NCI-H345 treated with DMSO at 0.1 percent for 48 hours (cell line): ENCODE results near the gene PRR23E.

Source experiments
- DNase-seq: peaks from one replicate; lab custom pipeline; 2025; ENCODE audit not compliant: unreplicated experiment; lab: John Stamatoyannopoulos, UW

PRR23E gene

DNA sequence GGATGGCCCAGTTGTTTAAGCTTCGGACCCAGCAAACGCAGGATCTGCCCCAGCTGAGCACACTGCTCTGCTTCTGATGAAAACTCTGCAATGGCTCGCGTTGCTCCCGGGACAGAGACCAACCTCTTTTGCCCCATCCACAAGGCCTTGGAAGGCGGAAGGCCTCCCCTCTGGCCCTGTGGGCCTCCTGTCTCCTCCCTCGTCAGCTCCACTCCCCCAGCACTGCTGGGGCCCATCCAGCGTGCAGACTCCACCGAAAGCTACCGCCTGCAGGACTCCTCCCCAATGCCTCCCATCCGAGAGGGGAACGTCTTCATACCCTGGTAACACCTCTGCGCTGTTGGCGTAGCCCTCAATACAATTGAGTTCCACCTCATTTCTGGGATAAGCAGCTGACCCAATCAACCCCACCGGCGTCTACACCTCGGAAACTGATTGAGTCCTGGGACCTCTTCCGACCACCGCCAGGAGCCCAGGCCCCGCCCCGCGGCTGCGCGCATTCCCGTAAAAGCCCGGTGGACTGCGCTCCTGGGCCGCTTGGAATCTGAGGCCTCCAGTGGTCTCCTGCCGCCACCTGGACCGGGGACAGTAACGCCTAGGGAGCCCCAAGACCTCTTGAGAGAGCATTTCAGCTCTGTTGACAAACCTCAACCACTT, at the start of gene PRR23E:
Gene PRR23E (plus strand): TSS at position 556 of the 657 bp plus-strand sequence. CDS start 3,555 bp downstream, outside the sequence.
- no peak for DNase-seq

GRCh38 chr3:127143172-127143571, 49.8 kb upstream of the PRR23E start:
- no peak for DNase-seq

DNA sequence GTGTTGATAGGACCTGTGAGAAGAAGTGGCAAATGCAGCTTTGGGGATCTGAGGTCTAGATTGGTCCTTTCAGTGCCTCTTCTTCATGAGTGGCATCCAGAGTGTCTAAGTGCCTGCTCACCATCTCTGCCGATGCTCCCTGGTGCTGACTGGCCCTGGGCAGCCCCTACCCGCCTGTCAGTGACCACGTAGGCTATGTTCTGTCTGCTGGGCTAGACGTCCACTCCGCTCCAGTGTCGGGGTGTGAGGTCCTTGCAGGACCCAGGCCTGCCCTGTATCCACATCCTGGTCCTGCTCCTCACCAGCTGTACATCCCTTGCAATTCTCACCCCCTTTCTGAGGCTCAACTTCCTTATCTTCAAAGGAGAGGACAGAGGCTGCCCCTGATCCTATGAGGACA, 48.3 kb upstream of the PRR23E start:
- no peak for DNase-seq

GRCh38 chr3:127145266-127145665, 47.7 kb upstream of the PRR23E start:
- no peak for DNase-seq

DNA sequence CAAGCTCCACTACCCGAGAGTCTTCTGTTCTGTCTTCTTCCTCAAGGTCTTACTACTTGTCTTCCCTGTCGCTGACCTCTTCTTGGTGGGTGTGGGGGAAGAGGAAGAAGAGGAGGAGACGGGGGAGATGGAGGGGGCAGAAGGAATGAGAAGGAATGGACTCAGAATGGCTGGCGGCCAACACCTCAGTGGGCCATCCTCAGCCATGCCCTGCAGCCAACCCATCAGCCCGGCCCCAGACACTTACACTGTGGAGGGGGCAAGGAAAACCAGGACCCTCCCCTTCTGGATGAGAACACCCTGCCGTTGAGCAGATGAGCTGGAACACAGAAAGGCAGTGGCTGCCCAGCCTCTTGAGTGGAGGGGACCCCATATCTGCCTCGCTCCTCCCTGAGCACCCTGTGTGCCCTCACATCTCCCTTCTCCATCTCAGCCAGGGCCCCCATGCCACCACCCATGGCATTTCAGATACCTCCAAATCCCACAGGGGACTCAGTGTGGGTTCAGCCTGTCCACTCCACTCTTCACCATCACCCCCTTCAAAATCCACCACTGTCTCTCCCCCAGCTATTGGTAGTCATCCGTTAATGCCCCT, 45.5 kb upstream of the PRR23E start:
- no peak for DNase-seq

GRCh38 chr3:127149621-127150310, 43.2 kb upstream of the PRR23E start:
- DNase-seq = no peak

DNA sequence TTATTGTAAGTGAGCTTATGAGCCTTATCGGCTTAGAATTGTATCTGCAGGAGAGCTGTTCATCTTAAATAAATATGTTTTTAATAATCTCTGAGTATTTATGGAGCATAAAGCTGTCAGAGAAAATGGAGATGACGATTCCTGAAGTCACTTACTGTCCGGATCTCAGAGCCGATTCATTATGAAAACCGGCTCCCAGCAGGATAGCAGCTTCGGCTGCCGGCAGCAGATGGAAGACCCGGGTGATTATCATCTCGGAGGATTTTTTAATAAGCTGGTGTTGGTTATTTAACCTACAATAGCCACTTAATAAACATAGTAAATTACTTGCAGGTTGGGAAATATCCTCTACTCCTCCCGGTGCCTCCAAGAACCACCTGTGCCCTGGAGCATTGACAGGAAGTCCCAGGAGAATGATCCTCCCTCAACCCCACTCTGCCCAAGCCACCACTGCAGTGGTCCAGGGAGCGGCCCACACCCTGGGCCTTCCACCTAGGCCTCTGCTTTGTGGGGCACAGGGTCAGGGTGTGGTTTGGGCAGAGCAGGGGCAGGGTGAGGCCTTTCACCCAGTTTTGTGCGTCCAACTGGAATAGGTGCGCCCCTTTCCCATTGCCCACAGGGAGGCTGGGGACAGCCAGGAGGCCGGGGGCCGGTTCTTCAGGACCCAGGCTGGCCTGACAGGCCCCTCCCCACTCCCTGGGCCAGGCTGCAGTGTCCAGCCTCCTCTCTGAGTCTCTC, 42.2 kb upstream of the PRR23E start:
- DNase-seq = no peak

- no peak for DNase-seq
Observed at GRCh38 chr3:127151251-127151564, 41.7 kb upstream of the PRR23E start.

- DNase-seq = no peak
Observed at GRCh38 chr3:127151992-127152650, 40.8 kb upstream of the PRR23E start.

DNA sequence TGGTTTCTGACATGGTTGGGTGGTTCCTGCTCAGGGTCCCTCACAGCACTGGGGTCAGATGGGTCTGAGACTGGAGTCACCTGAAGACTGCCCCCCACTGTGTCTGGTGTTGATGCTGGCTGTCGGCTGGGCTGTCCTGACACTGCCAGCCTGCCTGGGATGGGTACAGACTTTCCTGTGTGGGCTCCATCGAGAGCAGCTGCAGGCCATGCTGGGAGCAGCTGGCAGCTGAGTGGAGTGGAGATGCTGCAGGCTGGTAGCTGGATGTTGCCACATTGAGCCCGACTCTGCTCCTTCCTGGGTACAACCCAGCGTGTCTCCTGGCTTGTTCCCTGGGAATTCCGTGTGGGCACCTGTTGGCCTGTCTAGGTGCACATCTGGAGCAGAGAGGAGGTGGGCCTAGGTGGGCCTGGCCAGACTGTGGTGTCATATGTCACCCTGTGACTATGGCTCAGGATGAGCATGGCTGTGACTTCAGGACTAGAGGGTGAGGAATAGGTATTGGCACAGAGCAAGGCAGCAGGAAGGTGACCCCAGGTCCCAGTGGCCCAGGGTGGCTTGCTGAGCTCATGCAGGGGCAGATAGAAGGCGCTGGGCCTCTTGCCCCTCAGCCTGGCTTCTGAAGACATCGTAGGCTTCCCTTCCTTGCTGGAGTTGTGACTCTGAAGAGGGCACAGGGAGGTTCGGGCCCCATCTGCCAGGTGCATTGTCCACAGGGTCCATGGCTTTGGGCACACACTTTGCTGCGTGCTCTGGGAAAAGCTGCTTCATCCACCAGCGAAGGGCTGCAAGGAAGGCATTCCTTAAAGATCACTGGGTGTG, 40.0 kb upstream of the PRR23E start:
- DNase-seq = no peak

DNA sequence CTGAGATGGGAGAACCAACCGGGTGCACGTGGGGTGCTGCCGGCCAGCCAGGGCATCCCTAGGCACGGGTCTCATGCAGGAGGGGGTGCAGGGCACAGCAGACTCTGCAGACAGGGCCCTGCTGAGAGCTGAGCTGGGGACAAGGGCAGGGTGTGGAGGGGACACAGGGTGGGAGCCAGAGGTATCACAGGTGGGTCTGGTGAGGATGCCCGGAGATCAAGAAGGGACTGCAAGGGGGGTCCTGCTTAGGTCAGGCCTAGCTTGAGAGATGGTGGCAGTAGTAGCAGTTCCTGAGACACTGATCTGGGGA, 39.5 kb upstream of the PRR23E start:
- no peak for DNase-seq

DNA sequence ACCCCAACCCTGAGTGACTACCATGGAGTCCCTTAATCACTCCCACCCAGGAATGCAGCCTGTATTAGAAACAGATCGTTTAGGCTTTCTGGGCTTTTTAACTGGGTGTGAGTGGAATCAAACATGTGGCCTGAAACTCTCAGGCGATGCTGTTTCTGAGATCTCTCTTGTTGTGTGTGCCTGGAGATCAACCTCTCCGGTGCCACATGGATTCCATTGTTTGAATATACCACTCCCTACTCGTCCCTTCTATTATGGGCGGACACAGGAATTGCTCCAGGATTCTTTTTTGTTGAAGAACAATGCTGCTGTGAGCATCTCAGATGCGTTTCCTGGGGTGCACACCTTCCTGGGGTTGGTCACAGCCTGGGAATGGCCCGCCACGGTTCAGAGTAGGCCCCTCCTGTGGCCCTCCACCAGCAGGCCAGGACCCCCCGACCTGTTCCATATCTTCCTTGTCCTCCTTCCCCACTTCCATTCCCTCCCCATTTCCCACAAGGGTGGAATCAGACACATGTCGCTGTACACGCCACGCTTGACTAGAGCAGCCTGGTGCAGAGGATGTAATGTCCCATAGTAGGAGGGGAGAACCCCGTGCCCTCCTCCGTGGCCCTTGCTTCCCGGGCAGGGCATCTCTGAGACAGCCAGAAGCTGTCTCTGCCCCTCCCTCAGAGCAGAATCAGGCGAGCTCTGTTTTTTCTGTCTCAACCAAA, 36.4 kb upstream of the PRR23E start:
- DNase-seq = peak; percentile 35

DNA sequence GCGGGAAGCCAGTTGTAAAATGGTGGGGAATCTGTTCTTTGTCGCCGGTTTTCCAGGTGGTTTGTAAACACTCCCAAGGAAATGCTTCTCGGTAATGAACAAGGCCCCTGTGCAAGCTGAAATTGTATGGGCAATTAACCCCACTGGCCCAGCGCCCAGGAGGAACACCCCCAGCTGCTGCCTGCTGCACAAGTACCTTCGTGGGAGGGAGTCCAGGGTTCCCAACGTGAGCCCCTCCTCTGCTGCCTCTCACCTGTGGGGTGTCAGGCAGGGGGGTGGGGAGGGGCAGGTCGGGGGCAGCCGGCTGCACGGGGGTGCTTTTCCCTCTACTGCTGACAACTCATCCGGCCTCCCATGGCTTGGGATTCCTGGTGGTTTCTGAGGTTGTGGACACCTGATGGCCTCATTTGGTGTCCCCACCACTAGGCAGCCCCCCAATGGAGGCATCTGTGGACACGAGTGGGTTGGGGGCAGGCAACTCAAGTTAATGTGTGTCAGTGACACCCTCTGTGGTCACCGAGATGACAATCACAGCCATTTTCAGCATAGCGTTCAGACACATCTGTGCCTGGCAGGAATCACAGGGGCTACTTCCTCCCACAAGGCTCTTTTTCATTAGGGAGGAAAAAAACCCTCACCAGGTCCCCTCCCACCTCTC, 35.6 kb upstream of the PRR23E start:
- peak; percentile 85 for DNase-seq

DNA sequence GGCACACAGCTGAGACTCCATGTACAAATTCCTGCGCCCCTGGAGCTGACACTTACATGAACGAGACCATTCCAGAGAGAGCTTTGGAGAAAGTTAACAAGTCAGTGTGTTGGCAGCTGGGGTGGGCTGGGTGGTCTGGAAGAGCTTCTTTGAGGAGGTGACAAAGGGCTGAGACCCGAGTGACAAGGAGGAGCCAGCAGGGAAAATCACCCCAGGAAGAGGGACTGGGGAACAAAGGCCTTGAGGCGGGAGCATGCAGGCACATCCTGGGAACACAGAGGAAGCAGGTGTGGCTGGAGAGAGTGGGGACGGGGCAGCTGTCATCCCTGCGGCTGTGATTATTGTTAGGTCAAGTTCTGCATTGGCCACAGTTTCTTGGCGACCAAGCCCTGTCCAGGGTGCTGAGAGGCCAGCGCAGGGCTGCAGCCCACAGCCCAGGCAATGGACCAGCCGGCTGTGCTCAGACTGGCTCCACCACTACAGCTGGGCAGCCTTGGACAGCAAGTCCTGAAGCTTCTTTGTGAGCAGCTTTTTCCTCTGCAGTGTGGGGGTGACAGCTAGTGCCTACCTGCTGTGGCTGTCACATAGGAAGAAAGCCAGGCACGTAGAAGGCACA, 34.2 kb upstream of the PRR23E start:
- DNase-seq = no peak

- peak; percentile 80 for DNase-seq
Observed at GRCh38 chr3:127159543-127159942, 33.4 kb upstream of the PRR23E start.

DNA sequence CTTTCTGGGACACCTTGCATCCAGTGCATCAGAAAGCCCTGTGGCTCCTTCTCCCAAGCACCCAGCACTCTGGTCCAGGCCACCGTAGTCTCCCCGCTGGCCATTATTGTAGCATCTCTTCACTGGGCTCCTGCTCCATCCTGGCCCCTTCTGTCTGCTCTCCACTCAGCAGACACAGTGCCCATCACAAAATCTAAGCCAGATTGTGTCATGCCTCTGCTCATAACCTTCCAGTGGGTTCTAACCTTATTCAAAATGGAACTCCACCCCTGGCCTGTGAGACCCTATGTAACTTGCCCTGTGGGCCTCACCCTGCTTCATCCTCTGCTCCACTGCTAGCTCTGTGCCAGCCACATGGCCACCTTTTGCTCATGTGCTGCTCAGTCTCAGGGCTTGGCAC, 31.7 kb upstream of the PRR23E start:
- no peak for DNase-seq

GRCh38 chr3:127161973-127162579, 30.9 kb upstream of the PRR23E start:
- DNase-seq = no peak

DNA sequence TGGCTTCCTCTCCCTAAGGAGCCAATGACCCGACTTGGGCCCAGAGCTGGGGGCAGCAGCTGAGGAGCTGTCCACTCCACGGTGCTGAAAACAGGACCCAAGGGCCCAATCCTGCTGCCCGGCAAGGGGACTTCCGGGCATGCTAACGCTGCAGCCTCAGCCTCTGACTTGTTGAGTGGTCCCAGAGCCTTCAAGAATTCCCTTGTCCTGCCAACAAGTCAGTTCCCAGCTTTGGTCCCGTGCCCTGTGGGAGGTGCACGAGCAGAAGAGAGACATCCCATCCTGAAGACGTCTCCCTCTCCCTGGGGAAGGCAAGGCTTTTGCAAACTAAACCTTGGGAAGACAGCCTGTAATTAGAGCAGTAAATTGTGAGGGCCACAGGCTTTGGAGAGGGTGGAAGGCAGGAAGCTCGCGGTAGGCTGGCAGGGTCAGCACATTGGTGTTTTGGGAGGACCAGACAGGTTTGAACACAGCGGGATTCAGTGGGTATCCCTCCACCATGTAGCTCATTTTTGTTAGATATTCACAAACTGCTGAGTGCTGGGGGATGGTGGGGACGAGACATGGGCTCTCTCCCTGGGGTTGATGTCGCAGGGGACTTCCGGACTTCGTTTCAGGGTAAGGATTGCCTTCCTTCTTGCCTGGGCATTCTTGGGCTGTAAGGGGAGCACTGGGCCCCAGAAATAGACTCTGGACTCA, 29.8 kb upstream of the PRR23E start:
- DNase-seq = no peak
